H1 (cell line): ENCODE data around the gene TBC1D22A. TPM values are rescaled to one million over a fixed set of nuclear protein-coding genes. Genes with fewer than 3 reads are reported as not detected.
A peak's percentile ranks its signal among the peaks of the same experiment; 100 is the strongest.

Source experiments
- CTCF ChIA-PET: fragments of 300-600 bp; sonication (Branson Sonifier 250); formaldehyde crosslinking; loops from one replicate; lab custom pipeline; 2021; ENCODE audit not compliant: partially characterized antibody; lab: Charles Lee
- POLR2A ChIA-PET: fragments of 300-600 bp; sonication (Branson Sonifier 250); formaldehyde crosslinking; loops from one replicate; lab custom pipeline; 2021; ENCODE audit warnings: inconsistent platforms; ENCODE audit not compliant: partially characterized antibody; lab: Charles Lee
- DNase-seq, 2 experiments: peaks; one replicate each; pipeline versions ENCODE4 v3.0.0 to v3.0.0-alpha.2; 2010 to 2022; ENCODE audit warnings: low spot score in 2 of 2, low read depth in 1 of 2, mixed read lengths in 1 of 2
- FAIRE-seq: peaks from 2 replicates; lab custom pipeline; 2011; peaks lifted over from hg19 to GRCh38; lab: Jason Lieb, UNC
- H2AFZ ChIP-seq: 2 replicates; pipeline ENCODE4 v1.8.1; 2012; ENCODE audit warnings: low read length, inconsistent platforms
- H2AK5ac ChIP-seq: 2 replicates; pipeline ENCODE4 v1.6.1; 2013; ENCODE audit warnings: low read depth, low read length
- H2BK120ac ChIP-seq: replicated peaks from 2 replicates; pipeline ENCODE3; 2013; ENCODE audit warnings: low read depth, low read length, inconsistent platforms
- H2BK12ac ChIP-seq: 2 replicates; pipeline ENCODE4 v1.6.1; 2013; ENCODE audit warnings: low read depth, low read length
- H2BK15ac ChIP-seq: 2 replicates; pipeline ENCODE4 v1.6.1; 2013; ENCODE audit warnings: low read length
- H2BK20ac ChIP-seq: 2 replicates; pipeline ENCODE4 v1.6.1; 2013; ENCODE audit warnings: low read length
- H2BK5ac ChIP-seq: 2 replicates; pipeline ENCODE4 v1.6.1; 2013; ENCODE audit warnings: low read depth, low read length
- H3K14ac ChIP-seq: 2 replicates; pipeline ENCODE4 v1.6.1; 2013; ENCODE audit warnings: inconsistent platforms; ENCODE audit not compliant: insufficient read length
- H3K18ac ChIP-seq: 2 replicates; pipeline ENCODE4 v1.6.1; 2013; ENCODE audit warnings: low read length; ENCODE audit errors: extremely low read depth
- H3K23ac ChIP-seq: 2 replicates; pipeline ENCODE4 v1.6.1; 2013; ENCODE audit warnings: inconsistent platforms; ENCODE audit not compliant: insufficient read length
- H3K23me2 ChIP-seq: 2 replicates; pipeline ENCODE4 v1.6.1; 2013; ENCODE audit warnings: low read depth, low read length
- H3K27ac ChIP-seq: 2 replicates; pipeline ENCODE4 v1.6.1; 2011; ENCODE audit warnings: low read depth, low read length, inconsistent platforms
- H3K27me3 ChIP-seq, 4 experiments: replicated peaks in 1 of 4; 1 replicate in 1 of 4; 2 replicates in 3 of 4; pipeline versions ENCODE4 v1.6.1 to v1.8.1; 2011 to 2013; ENCODE audit warnings: low read length in 3 of 4, mild to moderate bottlenecking in 3 of 4, inconsistent platforms in 2 of 4, mixed read lengths in 2 of 4, moderate library complexity in 1 of 4; ENCODE audit not compliant: control insufficient read depth in 3 of 4, insufficient read depth in 3 of 4; ENCODE audit errors: extremely low read depth in 1 of 4
- H3K36me3 ChIP-seq, 4 experiments: 2 replicates each; pipeline versions ENCODE4 v1.6.1 to v1.8.1; 2011 to 2013; ENCODE audit warnings: mild to moderate bottlenecking in 4 of 4, low read length in 3 of 4, moderate library complexity in 2 of 4, control low read depth in 1 of 4, inconsistent platforms in 1 of 4; ENCODE audit not compliant: insufficient read depth in 4 of 4, control insufficient read depth in 2 of 4
- H3K4ac ChIP-seq: replicated peaks from 2 replicates; pipeline ENCODE3; 2013; ENCODE audit warnings: low read length, low read depth, mixed read lengths, inconsistent platforms; ENCODE audit not compliant: insufficient read length
- H3K4me1 ChIP-seq, 4 experiments: replicated peaks in 1 of 4; 1 replicate in 1 of 4; 2 replicates in 3 of 4; pipeline versions ENCODE4 v1.6.1 to v1.8.1; 2011 to 2013; ENCODE audit warnings: low read length in 3 of 4, inconsistent platforms in 2 of 4, mixed read lengths in 1 of 4; ENCODE audit not compliant: insufficient read depth in 4 of 4, control insufficient read depth in 3 of 4
- H3K4me2 ChIP-seq, 2 experiments: 2 replicates each; pipeline versions ENCODE4 v1.6.1 to v1.8.1; 2011 to 2013; ENCODE audit warnings: low read depth in 2 of 2, low read length in 2 of 2, control low read depth in 1 of 2, inconsistent platforms in 1 of 2, mild to moderate bottlenecking in 1 of 2; ENCODE audit not compliant: insufficient read depth in 1 of 2
- H3K4me3 ChIP-seq, 4 experiments: fragments of 200-600, 300-600 bp in 1 of 4; sonication (generic), shearing (Covaris generic), sonication (Bioruptor Twin) in 1 of 4; 2 replicates each; pipeline versions ENCODE4 v1.5.1 to v1.8.1; 2011 to 2016; ENCODE audit warnings: low read length in 4 of 4, low read depth in 3 of 4, control low read depth in 2 of 4, inconsistent platforms in 2 of 4, mild to moderate bottlenecking in 2 of 4, mixed read lengths in 1 of 4, moderate library complexity in 1 of 4; ENCODE audit not compliant: insufficient read depth in 2 of 4; ENCODE audit errors: extremely low read depth in 1 of 4
- H3K56ac ChIP-seq: replicated peaks from 2 replicates; pipeline ENCODE3; 2013; ENCODE audit warnings: low read depth, mild to moderate bottlenecking, mixed read lengths, low read length, inconsistent platforms; ENCODE audit not compliant: insufficient read length
- H3K79me1 ChIP-seq: 2 replicates; pipeline ENCODE4 v1.6.1; 2013; ENCODE audit warnings: low read depth, low read length, control low read depth
- H3K79me2 ChIP-seq, 2 experiments: 2 replicates each; pipeline versions ENCODE4 v1.6.1 to v1.8.1; 2012 to 2013; ENCODE audit warnings: low read length in 2 of 2, mild to moderate bottlenecking in 2 of 2, inconsistent platforms in 1 of 2; ENCODE audit not compliant: insufficient read depth in 2 of 2, control insufficient read depth in 1 of 2
- H3K9ac ChIP-seq, 4 experiments: replicated peaks in 1 of 4; 1 replicate in 1 of 4; 2 replicates in 3 of 4; pipeline versions ENCODE4 v1.6.1 to v1.8.1; 2011 to 2013; ENCODE audit warnings: low read depth in 3 of 4, low read length in 3 of 4, control low read depth in 2 of 4, mild to moderate bottlenecking in 2 of 4, moderate library complexity in 2 of 4, inconsistent platforms in 1 of 4; ENCODE audit errors: extremely low read depth in 1 of 4
- H3K9me3 ChIP-seq, 2 experiments: 2 replicates each; pipeline versions ENCODE4 v1.6.1 to v1.8.1; 2012 to 2013; ENCODE audit warnings: mild to moderate bottlenecking in 2 of 2, moderate library complexity in 2 of 2, control low read depth in 1 of 2, inconsistent platforms in 1 of 2, low read depth in 1 of 2, low read length in 1 of 2, mixed read lengths in 1 of 2; ENCODE audit not compliant: insufficient read depth in 2 of 2
- H4K20me1 ChIP-seq, 2 experiments: replicated peaks in 1 of 2; 2 replicates each; pipeline versions ENCODE3 to v1.8.1; 2011 to 2013; ENCODE audit warnings: inconsistent platforms in 2 of 2, low read length in 2 of 2, mild to moderate bottlenecking in 1 of 2; ENCODE audit not compliant: insufficient read depth in 2 of 2, control insufficient read depth in 1 of 2
- H4K5ac ChIP-seq: 2 replicates; pipeline ENCODE4 v1.6.1; 2013; ENCODE audit warnings: low read length, low read depth, mixed read lengths, inconsistent platforms; ENCODE audit not compliant: insufficient read length
- H4K8ac ChIP-seq: 2 replicates; pipeline ENCODE4 v1.8.0; 2013; ENCODE audit warnings: mild to moderate bottlenecking, moderate library complexity, low read length, inconsistent platforms; ENCODE audit not compliant: insufficient read depth; ENCODE audit errors: extremely low read depth
- H4K91ac ChIP-seq: replicated peaks from 2 replicates; pipeline ENCODE3; 2013; ENCODE audit warnings: low read length, mixed read lengths, inconsistent platforms; ENCODE audit not compliant: insufficient read length
- HDAC6 ChIP-seq: IDR thresholded peaks from one replicate; pipeline ENCODE4 v1.7.1; 2012; ENCODE audit warnings: low read depth, mild to moderate bottlenecking, inconsistent platforms, low read length, moderate library complexity
- POU5F1 ChIP-seq: IDR thresholded peaks from 2 replicates; pipeline ENCODE4 v1.6.1; 2011; ENCODE audit warnings: low read depth, mild to moderate bottlenecking, low read length, moderate library complexity
- RBBP5 ChIP-seq: IDR thresholded peaks from 2 replicates; pipeline ENCODE4 v1.7.1; 2012; ENCODE audit warnings: low read depth, mild to moderate bottlenecking, inconsistent platforms, low read length, moderate library complexity, borderline replicate concordance
- RFX5 ChIP-seq: IDR thresholded peaks from 2 replicates; pipeline ENCODE4 v1.6.1; 2011; ENCODE audit warnings: low read depth, low read length, improper control_type of control experiment, borderline replicate concordance
- SAP30 ChIP-seq: fragments of 300-600 bp; sonication (generic); IDR thresholded peaks from 2 replicates; pipeline ENCODE4 v1.7.1; 2012; ENCODE audit warnings: low read length, moderate library complexity, mild to moderate bottlenecking, inconsistent platforms; ENCODE audit not compliant: insufficient read depth, insufficient replicate concordance
- SRF ChIP-seq: IDR thresholded peaks from 2 replicates; pipeline ENCODE4 v1.6.1; 2011; ENCODE audit warnings: mild to moderate bottlenecking, low read depth, low read length, moderate library complexity
- TAF1 ChIP-seq: IDR thresholded peaks from 2 replicates; pipeline ENCODE4 v1.6.1; 2011; ENCODE audit warnings: mild to moderate bottlenecking, low read depth, low read length
- WGBS, 2 experiments: shearing (Covaris generic) in 1 of 2; methylation state at CpG; one replicate each; pipeline versions ENCODE4 v1.1.6 to v1.1.7; 2013 to 2015; ENCODE audit warnings: low lambda C conversion rate in 2 of 2, mixed read lengths in 2 of 2, inconsistent platforms in 1 of 2, low coverage in 1 of 2, missing lambda C conversion rate in 1 of 2; ENCODE audit not compliant: insufficient replicate concordance in 2 of 2, insufficient coverage in 1 of 2, insufficient read length in 1 of 2; ENCODE audit errors: extremely low coverage in 1 of 2, missing lambda C conversion rate in 1 of 2; 5-methylcytosine and 5-hydroxymethylcytosine counted together
- polyA plus RNA-seq, 7 experiments: library from polyadenylated mRNA; depleted of rRNA in 3 of 7; stranded (reverse) in 5 of 7; unstranded in 2 of 7; fragments of >200 nt in 5 of 7; fragments of 200-250 nt in 2 of 7; gene quantifications; 1 replicate in 5 of 7; 2 replicates in 1 of 7; 4 replicates in 1 of 7; pipeline versions ENCODE4 v1.2.1 to v1.2.3, GENCODE V29; 2011 to 2013; ENCODE audit warnings: missing spikeins in 2 of 7, mixed read lengths in 2 of 7
- total RNA-seq: library from RNA; stranded (reverse); fragmentation: NEBNext Ultra II Directional; extraction: Animal tissue kit (Norgen Biotek cat#: 25700); gene quantifications from 2 replicates; pipeline ENCODE4 v1.2.1, GENCODE V29; 2021

The TBC1D22A gene
- total and polyA plus RNA-seq, 2 of the 8 experiments (the other 6 are each of a cell fraction or from before 2014, with no cell fraction given): 11.9 to 18.4 TPM

- Histone ChIP-seq H3K56ac (no peak overlapping the region), H3K18ac (no peak overlapping the region), H2BK20ac (no peak overlapping the region), H3K4me2 (peak overlapping the region in 1 of 2 experiments; percentile 11; a peak in 1 of 4 replicates), H3K4me1 (peaks cover 0 to 13% (median 7%) of the 10 kb centered on the region in 4 experiments; a peak in 6 of 7 replicates), H3K14ac (no peak overlapping the region), H4K5ac (no peak overlapping the region), H3K23me2 (no peaks in the 10 kb centered on the region), H2BK120ac (no peak overlapping the region), H4K91ac (no peak overlapping the region), H3K9me3 (no peaks in the 10 kb centered on the region), H2AK5ac (no peak overlapping the region), H3K27me3 (no peaks in the 10 kb centered on the region), H3K27ac (no peak overlapping the region), H3K79me1 (peaks cover 13% of the 10 kb centered on the region), H2BK12ac (0 out of 2 replicates have a peak overlapping the region, but pooled peaks have one; percentile 75), H2AFZ (no peak overlapping the region), H2BK15ac (no peak overlapping the region), H3K9ac (no peak overlapping the region; a peak in 1 of 7 replicates), H3K23ac (no peak overlapping the region), H3K36me3 (no peaks in the 10 kb centered on the region), H4K8ac (peak overlapping the region; percentile 62), H4K20me1 (peaks cover 3 to 14% of the 10 kb centered on the region in 2 experiments), H3K4me3 (no peak overlapping the region), H3K4ac (no peak overlapping the region), H3K79me2 (peaks cover 0 to 63% of the 10 kb centered on the region in 2 experiments; a peak in 2 of 4 replicates), H2BK5ac (no peak overlapping the region; the same call in 1 of the 2 replicates)
- TF ChIP-seq POU5F1 (no peak), SAP30 (no peak), RFX5 (no peak), RBBP5 (no peak), SRF (no peak), TAF1 (no peak), HDAC6 (no peak)
- FAIRE-seq (no peak), DNase-seq (no peak)
- CTCF ChIA-PET: interaction anchor here (0.5 to 2.4 kb wide), 7 partner anchors 14 to 659 kb away, joined by 3 to 15 read pairs (median 5); no protein-coding TSS in a partner anchor
- POLR2A ChIA-PET: interaction anchor here (6.0 kb wide), 1 partner anchor 13 kb away, joined by 41 read pairs; the partner anchor contains the start of gene TBC1D22A
- 87% methylated on average over 20 of the region's 20 CpGs; no CpG with 5 or more reads in 1 of the 2 experiments for WGBS, 2 experiments
Measured at GRCh38 chr22:46774980-46775849, 12.8 kb downstream of the TBC1D22A start.
